ENCODE data around the gene ANK3.

GRCh38 chr10:60124536-60124935 lies 265.1 kb downstream of the ANK3 start:
- no peak for TF ChIP-seq CTCF (IDR thresholded peaks at IDR 0.05; ENCODE audit: poor library complexity)
- no peak for TF ChIP-seq EZH2 (IDR thresholded peaks at IDR 0.05; ENCODE audit: borderline replicate concordance)
- no peak for TF ChIP-seq EZH2phosphoT487 (IDR thresholded peaks at IDR 0.05; ENCODE audit: low read depth, severe bottlenecking, unreplicated experiment)
